Smooth muscle cell (in vitro differentiated cells): ENCODE measurements around the gene CRISP2. TPM values are rescaled to one million over a fixed set of nuclear protein-coding genes. Genes with fewer than 3 reads are reported as not detected.

Source experiments
- DNase-seq: peaks from one replicate; lab custom pipeline; 2025; ENCODE audit not compliant: unreplicated experiment; lab: John Stamatoyannopoulos, UW
- H2AFZ ChIP-seq: fragments of 200-600 bp; sonication (generic); 2 replicates; pipeline ENCODE4 v1.6.0; 2016; ENCODE audit warnings: antibody characterized with exemption, low read depth, mild to moderate bottlenecking
- H3F3A ChIP-seq: fragments of 200-600 bp; sonication (generic); 2 replicates; pipeline ENCODE4 v1.6.0; 2017; ENCODE audit warnings: antibody characterized with exemption, low read depth
- H3K27ac ChIP-seq: fragments of 200-600 bp; sonication (generic); 2 replicates; pipeline ENCODE4 v1.5.1; 2016; ENCODE audit warnings: low read depth, mild to moderate bottlenecking
- H3K27me3 ChIP-seq: fragments of 200-600 bp; sonication (generic); 2 replicates; pipeline ENCODE4 v1.6.1; 2016; ENCODE audit warnings: low read depth, mild to moderate bottlenecking
- H3K36me3 ChIP-seq: fragments of 200-600 bp; sonication (generic); 2 replicates; pipeline ENCODE4 v1.5.1; 2016; ENCODE audit warnings: low read depth
- H3K4me1 ChIP-seq: fragments of 200-600 bp; sonication (generic); 2 replicates; pipeline ENCODE4 v1.5.1; 2016; ENCODE audit warnings: low read depth
- H3K4me2 ChIP-seq: fragments of 200-600 bp; sonication (generic); 2 replicates; pipeline ENCODE4 v1.6.0; 2016; ENCODE audit warnings: mild to moderate bottlenecking
- H3K4me3 ChIP-seq: fragments of 200-600 bp; sonication (generic); 2 replicates; pipeline ENCODE4 v1.5.1; 2016; ENCODE audit warnings: mild to moderate bottlenecking
- H3K79me2 ChIP-seq: fragments of 200-600 bp; sonication (generic); 2 replicates; pipeline ENCODE4 v1.6.0; 2016; ENCODE audit warnings: low read depth, mild to moderate bottlenecking
- H3K9ac ChIP-seq: fragments of 200-600 bp; sonication (generic); 2 replicates; pipeline ENCODE4 v1.6.0; 2016; ENCODE audit warnings: low read depth
- H3K9me3 ChIP-seq: fragments of 200-600 bp; sonication (generic); replicated peaks from 2 replicates; pipeline ENCODE4 v1.5.1; 2016; ENCODE audit warnings: low read depth
- H4K20me1 ChIP-seq: fragments of 200-600 bp; sonication (generic); 2 replicates; pipeline ENCODE4 v1.6.0; 2016; ENCODE audit warnings: low read depth
- CTCF ChIP-seq: fragments of 200-600 bp; sonication (generic); IDR thresholded peaks from 2 replicates; pipeline ENCODE4 v1.5.1; 2017; ENCODE audit warnings: borderline replicate concordance, mild to moderate bottlenecking, antibody characterized with exemption; ENCODE audit not compliant: insufficient read depth, poor library complexity, severe bottlenecking
- WGBS: methylation state at CpG from one replicate; pipeline ENCODE4 v1.1.7; 2016; ENCODE audit warnings: low lambda C conversion rate; 5-methylcytosine and 5-hydroxymethylcytosine counted together
- polyA plus RNA-seq: library from polyadenylated mRNA; unstranded; fragments of >200 nt; fragmentation: Nextera tagmentation; extraction: Ambion mirVana; gene quantifications from 2 replicates; pipeline ENCODE4 v1.2.1, GENCODE V29; 2016
- total RNA-seq: library from RNA; depleted of rRNA; stranded (reverse); fragments of >200 nt; gene quantifications from 2 replicates; pipeline ENCODE4 v1.2.3, GENCODE V29; 2014

The CRISP2 gene
- total and polyA plus RNA-seq, 2 experiments from 2014 or later, result not detected

- H3K4me1 ChIP-seq, result no peaks in the 10 kb centered on the region
- no peaks in the 10 kb centered on the region for H3K79me2 ChIP-seq
- no peaks in the 10 kb centered on the region for H3K27me3 ChIP-seq
- no peaks in the 10 kb centered on the region for H3K36me3 ChIP-seq
- no peak overlapping the region for H3K9ac ChIP-seq
- WGBS, result 80% methylated on average over 2 of the region's 2 CpGs
- no peaks in the 10 kb centered on the region for H3F3A ChIP-seq
- TF ChIP-seq CTCF, result no peak
- no peak for DNase-seq
- no peak overlapping the region for H2AFZ ChIP-seq
- H3K4me3 ChIP-seq, result no peak overlapping the region
- H3K27ac ChIP-seq, result no peak overlapping the region
- H3K4me2 ChIP-seq, result no peak overlapping the region
- H3K9me3 ChIP-seq, result peaks cover 3% of the 10 kb centered on the region
- H4K20me1 ChIP-seq, result no peaks in the 10 kb centered on the region
Observed at GRCh38 chr6:49721297-49721696, 8.0 kb upstream of the CRISP2 start.

GRCh38 chr6:49720372-49720771, 7.0 kb upstream of the CRISP2 start:
- no peak overlapping the region for H3K9ac ChIP-seq
- H3K79me2 ChIP-seq, result no peaks in the 10 kb centered on the region
- no peak overlapping the region for H2AFZ ChIP-seq
- H3F3A ChIP-seq, result no peaks in the 10 kb centered on the region
- no peaks in the 10 kb centered on the region for H3K4me1 ChIP-seq
- H3K27me3 ChIP-seq, result no peaks in the 10 kb centered on the region
- H3K4me2 ChIP-seq, result no peak overlapping the region
- H3K36me3 ChIP-seq, result no peaks in the 10 kb centered on the region
- 92% methylated on average over 7 of the region's 7 CpGs for WGBS
- DNase-seq, result no peak
- no peak overlapping the region for H3K4me3 ChIP-seq
- no peaks in the 10 kb centered on the region for H4K20me1 ChIP-seq
- no peak for TF ChIP-seq CTCF
- peaks cover 3% of the 10 kb centered on the region for H3K9me3 ChIP-seq
- no peak overlapping the region for H3K27ac ChIP-seq

DNA sequence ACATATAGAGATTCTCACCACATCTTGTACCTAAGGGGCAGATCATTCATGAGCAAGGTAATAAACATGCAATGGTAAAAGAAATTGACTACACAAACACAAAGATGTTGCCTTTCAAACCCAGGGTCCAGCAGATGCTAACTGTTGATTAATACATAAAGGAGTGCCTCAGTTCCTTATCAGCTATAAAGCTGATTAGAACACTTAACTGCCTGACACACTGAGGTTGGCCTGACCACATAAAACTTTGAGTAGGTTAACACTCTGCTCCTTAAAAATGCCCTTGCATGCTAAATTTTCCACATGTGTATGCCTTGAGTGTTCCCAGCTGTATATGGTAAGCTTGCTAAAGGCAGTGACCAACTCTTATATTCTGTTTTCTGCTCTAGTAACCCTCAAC, 14.9 kb downstream of the CRISP2 start:
- Histone ChIP-seq H3K36me3 (no peaks in the 10 kb centered on the region), H3F3A (no peaks in the 10 kb centered on the region), H3K4me2 (no peak overlapping the region), H3K27ac (no peak overlapping the region), H4K20me1 (no peaks in the 10 kb centered on the region), H3K9me3 (no peaks in the 10 kb centered on the region), H3K27me3 (no peaks in the 10 kb centered on the region), H3K79me2 (no peaks in the 10 kb centered on the region), H2AFZ (no peak overlapping the region), H3K4me3 (no peak overlapping the region), H3K9ac (no peak overlapping the region), H3K4me1 (no peaks in the 10 kb centered on the region)
- no peak for DNase-seq
- TF ChIP-seq CTCF, result no peak

DNA sequence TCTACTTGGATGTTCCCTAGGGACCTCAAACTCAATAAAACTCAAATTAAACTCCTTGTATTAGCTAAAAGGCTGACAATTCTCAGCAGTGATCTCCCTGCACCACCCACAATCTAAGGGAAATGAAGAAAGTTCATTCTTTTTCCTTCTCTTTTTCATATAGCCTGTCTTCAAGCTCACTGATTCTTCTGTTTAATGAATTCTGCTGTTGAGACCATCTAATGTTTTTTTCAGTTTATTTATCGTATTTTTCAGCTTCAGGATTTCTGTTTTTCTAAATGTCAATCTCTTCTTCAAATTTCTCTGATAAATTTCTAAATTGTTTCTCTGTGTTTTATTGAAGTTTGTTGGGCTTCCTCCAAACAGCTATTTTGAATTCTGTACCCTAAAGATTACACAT, 19.8 kb downstream of the CRISP2 start:
- no peaks in the 10 kb centered on the region for H4K20me1 ChIP-seq
- H3K9ac ChIP-seq, result no peak overlapping the region
- H3K79me2 ChIP-seq, result no peaks in the 10 kb centered on the region
- H3K9me3 ChIP-seq, result no peaks in the 10 kb centered on the region
- H3F3A ChIP-seq, result no peaks in the 10 kb centered on the region
- H3K4me2 ChIP-seq, result no peak overlapping the region
- H2AFZ ChIP-seq, result no peak overlapping the region
- DNase-seq, result no peak
- TF ChIP-seq CTCF, result no peak
- no peak overlapping the region for H3K27ac ChIP-seq
- H3K4me1 ChIP-seq, result no peaks in the 10 kb centered on the region
- 83% methylated on average over 1 of the region's 1 CpG for WGBS
- no peak overlapping the region for H3K4me3 ChIP-seq
- no peaks in the 10 kb centered on the region for H3K27me3 ChIP-seq
- no peaks in the 10 kb centered on the region for H3K36me3 ChIP-seq
